Adrenal gland (tissue), 12 donors: ENCODE data around the gene NTHL1. TPM values are rescaled to one million over a fixed set of nuclear protein-coding genes. Genes with fewer than 3 reads are reported as not detected.

Source experiments
- DNase-seq, 7 donors: peaks; one replicate each; pipeline ENCODE4 v3.0.0-alpha.2; 2019 to 2020
- H3K27ac ChIP-seq, 5 donors: fragments of 200-600 bp; sonication (generic) in 4 of 5; 1 replicate in 3 of 5; 2 replicates in 2 of 5; pipeline versions ENCODE4 v1.5.1 to v1.8.0; 2016 to 2020; ENCODE audit warnings: mild to moderate bottlenecking in 1 of 5
- H3K27me3 ChIP-seq: fragments of 200-600 bp; 2 replicates; pipeline ENCODE4 v1.8.0; 2021
- H3K36me3 ChIP-seq, 2 donors: fragments of 200-600 bp; replicated peaks in 1 of 2; 1 replicate in 1 of 2; 2 replicates in 1 of 2; pipeline versions ENCODE4 v1.5.1 to v1.8.0; 2018 to 2022
- H3K4me1 ChIP-seq, 2 donors: fragments of 200-600 bp; replicated peaks in 1 of 2; 1 replicate in 1 of 2; 2 replicates in 1 of 2; pipeline versions ENCODE4 v1.5.1 to v1.8.0; 2018 to 2021
- H3K4me3 ChIP-seq, 4 donors: fragments of 200-600 bp; sonication (generic) in 3 of 4; one replicate each; pipeline ENCODE4 v1.5.1; 2016 to 2018
- H3K9me3 ChIP-seq, 3 donors: fragments of 200-600 bp; sonication (generic) in 1 of 3; replicated peaks in 1 of 3; 1 replicate in 2 of 3; 2 replicates in 1 of 3; pipeline versions ENCODE4 v1.5.1 to v1.8.0; 2016 to 2021
- POLR2A ChIP-seq, 2 donors: fragments of 450-650 bp; IDR thresholded peaks; one replicate each; pipeline ENCODE4 v1.6.1; 2017; ENCODE audit warnings: antibody characterized with exemption in 2 of 2, mild to moderate bottlenecking in 2 of 2, moderate library complexity in 1 of 2
- WGBS, 4 donors: extraction: QIAGEN DNeasy Blood & Tissue Kit in 2 of 4; methylation state at CpG; one replicate each; pipeline versions ENCODE4 v1.1.5 to v1.1.7; 2013 to 2017; 5-methylcytosine and 5-hydroxymethylcytosine counted together
- intact Hi-C, 2 donors: fragments of 100-400 bp; cut with DNase I; formaldehyde crosslinking; loops; one replicate each; pipeline versions ENCODE4 v1.14.1 to v1.15.0; 2022 to 2023
- polyA plus RNA-seq, 3 donors: library from polyadenylated mRNA; stranded (reverse); fragments of 200-250 nt in 2 of 3; fragments of 350-450 nt in 1 of 3; fragmentation: Illumina TruSeq in 1 of 3; extraction: RNeasy Lipid Tissue Mini Kit (QIAGEN cat#74804) in 1 of 3; gene quantifications; one replicate each; pipeline ENCODE4 v1.2.3, GENCODE V29; 2013 to 2014
- total RNA-seq, 9 donors: library from RNA; depleted of rRNA in 4 of 9; stranded (reverse); fragments of >200 nt in 4 of 9; fragments of 120-200 nt in 1 of 9; fragmentation: NEBNext Ultra II Directional in 1 of 9; extraction: Animal tissue kit (Norgen Biotek cat#: 25700) in 1 of 9; gene quantifications; one replicate each; pipeline versions ENCODE4 v1.1.0 to v1.2.4, GENCODE V29; 2013 to 2023
- TF ChIP-seq, protein P1 (sequence below), 6 experiments: fragments of 450-650 bp in 4 of 6; fragments of 200-600 bp in 2 of 6; sonication (generic) in 1 of 6; IDR thresholded peaks; 1 replicate in 5 of 6; 2 replicates in 1 of 6; pipeline versions ENCODE4 v1.5.1 to v1.8.0; 2016 to 2021; ENCODE audit warnings: antibody characterized with exemption in 6 of 6, mild to moderate bottlenecking in 2 of 6, moderate library complexity in 1 of 6
- donor health status: healthy with polysubstance abuse.
- donor health status: Bipolar disorder and iron deficiency.
- donor health status: DM: yes; HTN: yes; CAD: no.
- donor health status: DM: no; HTN: no; CAD: no.
- donor health status: DM: no; HTN: no; CAD: no.
- donor health status: DM: yes; HTN: yes; CAD: no.

NTHL1 gene
- total and polyA plus RNA-seq, 12 donors = 1.5 to 36.6 (median 17.2) TPM

DNA sequence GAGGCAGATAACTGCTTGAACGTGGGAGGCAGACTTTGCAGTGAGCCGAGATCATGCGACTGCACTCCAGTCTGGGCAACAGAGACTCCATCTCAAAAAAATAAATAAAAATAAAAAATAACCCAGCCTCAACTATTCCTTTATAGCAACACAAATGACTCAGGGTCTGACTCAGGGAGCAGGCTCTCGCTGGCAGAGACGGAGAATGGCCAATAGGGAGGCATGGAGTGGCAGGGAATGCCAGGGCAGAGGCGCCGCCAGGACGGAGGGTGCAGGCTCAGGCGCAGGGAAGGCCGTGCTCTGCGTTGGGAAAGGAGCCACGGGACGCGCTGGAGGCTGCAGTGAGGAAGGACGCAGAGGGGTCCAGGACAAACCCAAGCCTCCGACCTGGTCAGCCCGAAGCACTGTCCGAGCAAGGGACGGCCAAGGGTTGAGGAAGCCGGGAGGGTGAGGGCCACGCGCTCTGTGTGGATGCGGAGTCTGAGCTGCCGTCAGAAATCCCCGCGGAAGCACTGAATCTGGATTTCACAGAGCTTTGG lies 47.8 kb upstream of the NTHL1 start:
- peaks cover 0 to 77% of the 10 kb centered on the region in 2 donors for H3K36me3 ChIP-seq
- H3K27ac ChIP-seq = no peak overlapping the region
- WGBS, 4 donors = 91 to 96% (median 92%) methylated on average over 26 of the region's 26 CpGs

DNA sequence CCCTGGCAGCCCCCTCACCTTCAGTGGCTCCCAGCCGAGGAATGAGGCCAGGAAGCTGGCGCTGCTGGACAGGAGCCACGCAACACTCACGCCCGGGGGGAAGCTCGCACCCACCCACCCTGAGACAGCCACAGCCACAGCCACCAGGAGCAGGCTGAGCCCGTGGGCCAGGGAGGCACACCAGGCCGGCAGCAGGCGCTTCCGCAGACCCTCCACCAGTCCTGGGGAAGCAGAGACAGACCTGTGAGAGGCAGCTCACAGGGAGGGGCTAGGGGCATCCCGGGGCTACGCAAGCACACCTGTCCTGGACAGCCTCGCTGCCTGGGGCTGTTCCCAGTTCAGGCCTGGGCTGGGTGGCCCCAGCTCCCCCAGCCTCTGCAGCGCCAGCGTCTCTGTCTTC lies 46.2 kb upstream of the NTHL1 start:
- TF ChIP-seq POLR2A (IDR thresholded peaks at IDR 0.05) = no peak
- TF ChIP-seq, protein P1, sequence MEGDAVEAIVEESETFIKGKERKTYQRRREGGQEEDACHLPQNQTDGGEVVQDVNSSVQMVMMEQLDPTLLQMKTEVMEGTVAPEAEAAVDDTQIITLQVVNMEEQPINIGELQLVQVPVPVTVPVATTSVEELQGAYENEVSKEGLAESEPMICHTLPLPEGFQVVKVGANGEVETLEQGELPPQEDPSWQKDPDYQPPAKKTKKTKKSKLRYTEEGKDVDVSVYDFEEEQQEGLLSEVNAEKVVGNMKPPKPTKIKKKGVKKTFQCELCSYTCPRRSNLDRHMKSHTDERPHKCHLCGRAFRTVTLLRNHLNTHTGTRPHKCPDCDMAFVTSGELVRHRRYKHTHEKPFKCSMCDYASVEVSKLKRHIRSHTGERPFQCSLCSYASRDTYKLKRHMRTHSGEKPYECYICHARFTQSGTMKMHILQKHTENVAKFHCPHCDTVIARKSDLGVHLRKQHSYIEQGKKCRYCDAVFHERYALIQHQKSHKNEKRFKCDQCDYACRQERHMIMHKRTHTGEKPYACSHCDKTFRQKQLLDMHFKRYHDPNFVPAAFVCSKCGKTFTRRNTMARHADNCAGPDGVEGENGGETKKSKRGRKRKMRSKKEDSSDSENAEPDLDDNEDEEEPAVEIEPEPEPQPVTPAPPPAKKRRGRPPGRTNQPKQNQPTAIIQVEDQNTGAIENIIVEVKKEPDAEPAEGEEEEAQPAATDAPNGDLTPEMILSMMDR (IDR thresholded peaks at IDR 0.05) = no peak
- no peak overlapping the region for H3K4me3 ChIP-seq
- H3K36me3 ChIP-seq = peaks cover 0 to 77% of the 10 kb centered on the region in 2 donors
- no peaks in the 10 kb centered on the region for H3K27me3 ChIP-seq
- H3K4me1 ChIP-seq = peaks cover 0 to 13% of the 10 kb centered on the region in 2 donors
- no peak for DNase-seq
- H3K27ac ChIP-seq = no peak overlapping the region
- H3K9me3 ChIP-seq = no peaks in the 10 kb centered on the region
- intact Hi-C loops = no loop called here
- 74 to 94% (median 88%) methylated on average over 5 to 15 of the region's 15 CpGs; no CpG with 5 or more reads in 1 of the 4 donors for WGBS, 4 donors

More for the DNA sequence above, 47.8 kb upstream of the NTHL1 start:
- Histone ChIP-seq H3K9me3 (no peaks in the 10 kb centered on the region), H3K27me3 (no peaks in the 10 kb centered on the region), H3K4me3 (no peak overlapping the region), H3K4me1 (peaks cover 0 to 12% of the 10 kb centered on the region in 2 donors)
- peak in 2 of 7 donors; percentile 29 to 67 for DNase-seq
- no peak for TF ChIP-seq POLR2A (IDR thresholded peaks at IDR 0.05)
- TF ChIP-seq, protein P1 (IDR thresholded peaks at IDR 0.05) = no peak
- intact Hi-C loops = no loop called here

DNA sequence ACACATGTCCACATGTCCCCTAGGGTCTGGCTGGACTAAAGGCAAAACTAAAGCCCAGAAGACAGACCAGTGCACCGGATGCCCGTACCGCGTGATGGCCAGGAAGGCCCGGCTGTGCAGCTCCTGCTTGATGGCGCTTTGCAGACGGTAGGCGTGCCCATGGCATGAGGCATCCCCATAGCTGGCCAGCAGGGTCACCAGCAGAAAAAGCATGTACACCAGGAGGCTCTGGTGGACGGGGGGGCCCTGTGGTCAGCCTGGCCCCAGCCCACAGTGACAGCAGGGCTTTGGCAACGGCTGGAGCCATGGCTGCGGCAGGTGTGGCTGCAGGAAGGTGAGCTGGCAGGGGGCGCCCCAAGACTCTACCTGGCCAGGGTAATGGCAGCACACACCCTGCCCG lies 45.2 kb upstream of the NTHL1 start:
- TF ChIP-seq, protein P1 (IDR thresholded peaks at IDR 0.05) = no peak
- no peak for TF ChIP-seq POLR2A (IDR thresholded peaks at IDR 0.05)
- H3K36me3 ChIP-seq = peaks cover 0 to 86% of the 10 kb centered on the region in 2 donors
- no peaks in the 10 kb centered on the region for H3K27me3 ChIP-seq
- WGBS, 4 donors = 92 to 97% (median 95%) methylated on average over 5 to 13 of the region's 13 CpGs
- H3K4me3 ChIP-seq = no peak overlapping the region
- intact Hi-C loops = no loop called here
- peaks cover 0 to 13% of the 10 kb centered on the region in 2 donors for H3K4me1 ChIP-seq
- peak overlapping the region in 1 of 5 donors; percentile 76 for H3K27ac ChIP-seq
- no peaks in the 10 kb centered on the region for H3K9me3 ChIP-seq
- no peak for DNase-seq

DNA sequence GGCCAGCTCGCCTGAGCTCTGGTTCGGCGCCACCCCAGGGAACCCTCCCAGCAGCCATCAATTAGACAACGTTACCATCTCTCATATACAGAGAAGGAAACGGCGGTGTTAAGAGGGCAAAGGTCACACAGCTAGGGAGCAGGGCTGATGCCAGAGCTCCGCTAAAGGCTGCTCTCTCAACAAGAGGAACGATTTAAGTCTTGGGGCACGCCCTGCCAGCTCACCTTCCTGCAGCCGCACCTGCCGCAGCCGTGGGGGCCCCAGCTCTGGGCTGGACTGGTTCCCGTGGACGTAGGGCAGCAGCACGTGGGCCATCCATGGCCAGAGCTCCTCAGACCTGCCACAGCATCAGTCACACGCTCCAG lies 44.6 kb upstream of the NTHL1 start:
- H3K36me3 ChIP-seq = peaks cover 0 to 90% of the 10 kb centered on the region in 2 donors
- WGBS, 4 donors = 83 to 91% (median 87%) methylated on average over 6 to 16 of the region's 16 CpGs
- peaks cover 0 to 13% of the 10 kb centered on the region in 2 donors for H3K4me1 ChIP-seq
- DNase-seq = no peak
- intact Hi-C loops = no loop called here
- no peak overlapping the region for H3K4me3 ChIP-seq
- no peaks in the 10 kb centered on the region for H3K27me3 ChIP-seq
- H3K27ac ChIP-seq = peak overlapping the region in 1 of 5 donors; percentile 76
- H3K9me3 ChIP-seq = no peaks in the 10 kb centered on the region
- TF ChIP-seq, protein P1 (IDR thresholded peaks at IDR 0.05) = no peak
- no peak for TF ChIP-seq POLR2A (IDR thresholded peaks at IDR 0.05)
